Mesothelial cell of epicardium (in vitro differentiated cells): Measurements from ENCODE around the gene TLR5. TPM values are rescaled to one million over a fixed set of nuclear protein-coding genes. Genes with fewer than 3 reads are reported as not detected.

Experiments
- DNase-seq, 2 experiments: peaks; one replicate each; pipeline ENCODE4 v3.0.0; 2021; ENCODE audit warnings: low spot score in 2 of 2; ENCODE audit not compliant: unreplicated experiment in 2 of 2
- H3K27ac Mint-ChIP-seq: 2 replicates; pipeline ENCODE4 v1.8.0; 2021; ENCODE audit warnings: mixed read lengths
- H3K27me3 Mint-ChIP-seq: 2 replicates; pipeline ENCODE4 v1.8.0; 2021; ENCODE audit warnings: low read depth, mixed read lengths
- H3K36me3 Mint-ChIP-seq: 2 replicates; pipeline ENCODE4 v1.8.0; 2021; ENCODE audit warnings: mixed read lengths
- H3K4me1 Mint-ChIP-seq: 2 replicates; pipeline ENCODE4 v1.8.0; 2021; ENCODE audit warnings: mixed read lengths
- H3K4me3 Mint-ChIP-seq: 2 replicates; pipeline ENCODE4 v1.8.0; 2021; ENCODE audit warnings: mild to moderate bottlenecking, moderate library complexity, mixed read lengths
- H3K9me3 Mint-ChIP-seq: 2 replicates; pipeline ENCODE4 v1.8.0; 2021; ENCODE audit warnings: mixed read lengths
- total RNA-seq: library from RNA; stranded (reverse); gene quantifications from 3 replicates; pipeline ENCODE4 v1.2.1, GENCODE V29; 2021
- TF ChIP-seq, protein P1 (sequence below): fragments of 200-600 bp; sonication (generic); IDR thresholded peaks from one replicate; pipeline ENCODE4 v1.5.0; 2021; ENCODE audit warnings: antibody characterized with exemption; ENCODE audit not compliant: unreplicated experiment

The TLR5 gene, protein sequence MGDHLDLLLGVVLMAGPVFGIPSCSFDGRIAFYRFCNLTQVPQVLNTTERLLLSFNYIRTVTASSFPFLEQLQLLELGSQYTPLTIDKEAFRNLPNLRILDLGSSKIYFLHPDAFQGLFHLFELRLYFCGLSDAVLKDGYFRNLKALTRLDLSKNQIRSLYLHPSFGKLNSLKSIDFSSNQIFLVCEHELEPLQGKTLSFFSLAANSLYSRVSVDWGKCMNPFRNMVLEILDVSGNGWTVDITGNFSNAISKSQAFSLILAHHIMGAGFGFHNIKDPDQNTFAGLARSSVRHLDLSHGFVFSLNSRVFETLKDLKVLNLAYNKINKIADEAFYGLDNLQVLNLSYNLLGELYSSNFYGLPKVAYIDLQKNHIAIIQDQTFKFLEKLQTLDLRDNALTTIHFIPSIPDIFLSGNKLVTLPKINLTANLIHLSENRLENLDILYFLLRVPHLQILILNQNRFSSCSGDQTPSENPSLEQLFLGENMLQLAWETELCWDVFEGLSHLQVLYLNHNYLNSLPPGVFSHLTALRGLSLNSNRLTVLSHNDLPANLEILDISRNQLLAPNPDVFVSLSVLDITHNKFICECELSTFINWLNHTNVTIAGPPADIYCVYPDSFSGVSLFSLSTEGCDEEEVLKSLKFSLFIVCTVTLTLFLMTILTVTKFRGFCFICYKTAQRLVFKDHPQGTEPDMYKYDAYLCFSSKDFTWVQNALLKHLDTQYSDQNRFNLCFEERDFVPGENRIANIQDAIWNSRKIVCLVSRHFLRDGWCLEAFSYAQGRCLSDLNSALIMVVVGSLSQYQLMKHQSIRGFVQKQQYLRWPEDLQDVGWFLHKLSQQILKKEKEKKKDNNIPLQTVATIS
- 2.5 to 3.8 TPM (median 3.1 TPM) in 3 replicates for total RNA-seq

DNA sequence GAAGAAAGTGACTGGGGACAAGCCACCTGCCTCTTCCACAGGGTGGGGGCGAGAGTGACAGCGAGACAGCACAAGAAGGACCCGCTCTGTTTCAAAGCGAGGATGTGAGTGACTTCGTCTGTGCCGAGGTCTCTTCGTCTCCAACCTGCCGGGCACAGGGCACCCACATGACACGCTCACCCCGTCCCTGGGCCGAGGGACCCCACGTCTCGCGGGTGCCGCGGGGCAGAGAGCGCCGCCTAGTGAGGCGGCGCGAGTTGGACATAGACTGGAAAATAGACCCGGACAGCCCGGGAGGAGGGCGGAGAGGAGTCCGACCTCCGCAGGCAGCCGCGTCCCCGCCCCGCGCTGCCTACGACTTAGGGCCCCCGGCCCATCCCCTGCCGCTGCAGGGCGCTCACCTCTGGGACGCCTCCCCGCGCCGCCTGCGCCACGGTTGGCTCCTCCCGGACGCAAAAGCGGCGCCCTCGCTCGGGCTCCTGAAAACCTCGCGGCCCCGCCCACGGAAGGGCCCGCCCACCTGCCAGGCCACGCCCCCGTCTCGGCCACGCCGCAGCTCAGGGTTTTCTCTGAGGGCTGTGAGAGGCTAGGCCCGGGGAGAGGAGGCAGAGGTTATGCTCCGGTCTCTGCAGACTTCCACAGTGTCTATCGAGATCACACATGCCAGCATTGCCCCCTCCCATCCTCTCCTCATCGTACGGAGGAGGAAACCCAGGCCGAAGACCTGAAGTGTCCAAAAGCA is at the start of gene TLR5:
Gene TLR5, minus strand, starts transcription at position 454 of the 742 bp plus-strand sequence. CDS start 30,217 bp downstream, outside the sequence.
- peaks cover 9% of the 10 kb centered on the region for H3K27me3 Mint-ChIP-seq

DNA sequence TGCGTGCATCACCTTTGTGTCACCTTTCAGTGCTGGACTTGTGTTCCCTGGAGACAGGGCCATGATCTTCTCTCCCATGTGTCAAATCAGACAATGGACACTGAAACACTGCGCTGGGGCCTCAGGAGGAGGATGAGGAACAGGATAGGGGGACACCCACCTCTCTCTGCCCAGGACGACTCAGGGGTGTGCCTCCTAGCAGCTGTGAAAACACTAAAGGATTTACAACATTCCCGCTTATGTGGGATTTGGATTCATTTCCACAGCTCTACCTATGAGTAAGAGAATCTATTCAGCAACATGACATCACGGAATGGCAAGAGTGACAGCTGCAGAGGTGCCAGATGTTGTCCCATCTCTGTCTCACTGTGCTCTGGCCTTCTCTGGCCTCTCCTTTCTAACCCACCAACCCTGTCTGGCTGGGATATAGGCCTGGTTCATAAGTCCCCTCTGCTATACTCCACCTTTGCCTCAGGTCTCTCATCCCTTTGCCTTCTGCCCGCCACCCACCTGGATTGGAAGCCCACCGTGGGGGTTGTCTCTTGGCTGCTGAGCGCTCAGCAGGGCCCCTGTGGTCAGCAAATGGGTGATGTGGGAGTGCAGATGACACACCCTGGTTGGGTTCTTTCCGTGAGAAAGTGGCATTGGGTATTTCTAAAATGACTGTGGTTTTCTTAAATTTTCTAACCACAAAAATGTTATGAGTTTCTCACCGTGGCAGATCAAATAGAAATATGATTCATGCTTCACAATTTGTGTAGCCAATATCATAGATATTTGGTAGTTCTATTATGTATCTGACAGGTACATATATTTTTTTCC is 47.1 kb upstream of the TLR5 start:
- no peaks in the 10 kb centered on the region for H3K36me3 Mint-ChIP-seq
- H3K4me1 Mint-ChIP-seq = no peaks in the 10 kb centered on the region
- H3K4me3 Mint-ChIP-seq = no peak overlapping the region
- peaks cover 58% of the 10 kb centered on the region for H3K27me3 Mint-ChIP-seq
- no peak overlapping the region for H3K27ac Mint-ChIP-seq
- TF ChIP-seq, protein P1, sequence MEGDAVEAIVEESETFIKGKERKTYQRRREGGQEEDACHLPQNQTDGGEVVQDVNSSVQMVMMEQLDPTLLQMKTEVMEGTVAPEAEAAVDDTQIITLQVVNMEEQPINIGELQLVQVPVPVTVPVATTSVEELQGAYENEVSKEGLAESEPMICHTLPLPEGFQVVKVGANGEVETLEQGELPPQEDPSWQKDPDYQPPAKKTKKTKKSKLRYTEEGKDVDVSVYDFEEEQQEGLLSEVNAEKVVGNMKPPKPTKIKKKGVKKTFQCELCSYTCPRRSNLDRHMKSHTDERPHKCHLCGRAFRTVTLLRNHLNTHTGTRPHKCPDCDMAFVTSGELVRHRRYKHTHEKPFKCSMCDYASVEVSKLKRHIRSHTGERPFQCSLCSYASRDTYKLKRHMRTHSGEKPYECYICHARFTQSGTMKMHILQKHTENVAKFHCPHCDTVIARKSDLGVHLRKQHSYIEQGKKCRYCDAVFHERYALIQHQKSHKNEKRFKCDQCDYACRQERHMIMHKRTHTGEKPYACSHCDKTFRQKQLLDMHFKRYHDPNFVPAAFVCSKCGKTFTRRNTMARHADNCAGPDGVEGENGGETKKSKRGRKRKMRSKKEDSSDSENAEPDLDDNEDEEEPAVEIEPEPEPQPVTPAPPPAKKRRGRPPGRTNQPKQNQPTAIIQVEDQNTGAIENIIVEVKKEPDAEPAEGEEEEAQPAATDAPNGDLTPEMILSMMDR = no peak
- no peaks in the 10 kb centered on the region for H3K9me3 Mint-ChIP-seq
- no peak for DNase-seq

More for the DNA sequence above, at the start of gene TLR5:
- peaks cover 26% of the 10 kb centered on the region for H3K4me1 Mint-ChIP-seq
- peak; percentile 64 to 84 for DNase-seq
- H3K4me3 Mint-ChIP-seq = peak within 1 kb of the TSS; percentile 63
- no peaks in the 10 kb centered on the region for H3K36me3 Mint-ChIP-seq
- TF ChIP-seq, protein P1 = peak; percentile 55
- H3K9me3 Mint-ChIP-seq = peaks cover 19% of the 10 kb centered on the region
- H3K27ac Mint-ChIP-seq = peak within 1 kb of the TSS; percentile 66

DNA sequence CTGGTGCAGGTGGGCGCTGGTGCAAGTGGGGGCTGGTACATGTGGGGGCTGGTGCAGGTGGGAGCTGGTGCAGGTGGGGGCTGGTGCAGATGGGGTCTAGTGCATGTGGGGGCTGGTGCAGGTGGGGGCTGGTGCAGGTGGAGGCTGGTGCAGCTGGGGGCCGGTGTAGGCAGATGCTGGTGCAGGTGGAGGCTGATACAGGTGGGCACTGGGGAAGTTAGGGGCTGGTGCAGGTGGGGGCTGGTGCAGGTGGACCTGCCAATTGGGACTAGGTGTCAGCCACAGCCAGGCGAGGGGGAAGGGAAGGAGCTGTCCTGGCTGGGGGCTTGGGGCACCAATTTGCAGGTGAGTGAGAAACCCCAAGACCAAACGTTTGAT is 46.5 kb upstream of the TLR5 start:
- H3K4me1 Mint-ChIP-seq = no peaks in the 10 kb centered on the region

DNA sequence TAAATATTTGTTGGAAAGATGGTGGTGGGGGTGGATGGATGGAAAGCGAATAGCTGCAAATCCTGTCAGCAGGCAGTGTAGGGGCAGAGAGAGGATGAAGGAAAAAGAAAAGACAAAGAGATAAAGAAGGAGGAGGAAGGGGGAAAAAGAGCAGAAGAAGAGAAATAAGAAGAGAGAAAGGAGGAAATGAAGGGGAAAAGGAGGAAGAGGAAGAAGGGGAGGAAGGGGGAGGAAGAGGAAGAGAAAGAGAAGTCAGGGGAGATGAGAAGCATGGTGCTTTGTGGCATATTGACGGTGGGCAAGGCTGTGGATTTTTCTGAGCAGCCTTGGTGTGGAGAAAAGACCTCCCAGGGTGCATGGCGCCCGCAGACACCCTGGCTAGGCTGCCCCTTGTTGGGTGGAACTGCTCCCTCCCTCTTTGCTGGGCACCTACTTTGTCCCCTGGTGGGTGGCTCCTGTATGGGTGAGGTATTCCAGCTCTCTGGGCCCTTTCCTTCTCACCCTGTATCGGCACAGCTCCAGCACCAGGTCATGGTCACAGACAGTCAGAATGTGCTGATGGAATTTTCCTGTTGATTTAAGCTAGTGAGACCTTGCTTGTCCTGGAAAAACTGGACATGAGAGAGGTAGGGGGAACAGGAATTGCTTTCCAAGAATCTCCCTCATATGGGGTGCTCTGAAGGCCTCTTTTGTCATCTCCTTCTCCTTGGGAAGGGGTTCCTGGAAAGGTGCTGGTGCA is 45.7 kb upstream of the TLR5 start:
- no peak overlapping the region for H3K27ac Mint-ChIP-seq
- H3K27me3 Mint-ChIP-seq = peaks cover 66% of the 10 kb centered on the region
- H3K36me3 Mint-ChIP-seq = no peaks in the 10 kb centered on the region
- no peaks in the 10 kb centered on the region for H3K9me3 Mint-ChIP-seq
- TF ChIP-seq, protein P1 = no peak
- no peak for DNase-seq
- H3K4me3 Mint-ChIP-seq = no peak overlapping the region
- no peaks in the 10 kb centered on the region for H3K4me1 Mint-ChIP-seq

More for the DNA sequence above, 46.5 kb upstream of the TLR5 start:
- no peak for DNase-seq
- Mint-ChIP-seq H3K27me3 (peaks cover 62% of the 10 kb centered on the region), H3K4me3 (no peak overlapping the region), H3K36me3 (no peaks in the 10 kb centered on the region), H3K9me3 (no peaks in the 10 kb centered on the region), H3K27ac (no peak overlapping the region)
- TF ChIP-seq, protein P1 = no peak
